Measurements from ENCODE around the gene RBM11.

Gene RBM11

GRCh38 chr21:14267076-14267475 is 51.1 kb downstream of the RBM11 start:
- H3K27ac ChIP-seq = no peak overlapping the region
- no peak overlapping the region for H3K4me3 ChIP-seq

GRCh38 chr21:14270631-14271030 is 54.7 kb downstream of the RBM11 start:
- H3K4me3 ChIP-seq = no peak overlapping the region
- no peak overlapping the region for H3K27ac ChIP-seq

- no peak overlapping the region for H3K27ac ChIP-seq
- no peak overlapping the region for H3K4me3 ChIP-seq
Measured at GRCh38 chr21:14271053-14271452, 55.1 kb downstream of the RBM11 start.

GRCh38 chr21:14271641-14272040 is 55.7 kb downstream of the RBM11 start:
- no peak overlapping the region for H3K27ac ChIP-seq

GRCh38 chr21:14273736-14274538 is 58.0 kb downstream of the RBM11 start:
- no peak overlapping the region for H3K27ac ChIP-seq

More at GRCh38 chr21:14271641-14272040, 55.7 kb downstream of the RBM11 start:
- no peak overlapping the region for H3K4me3 ChIP-seq

GRCh38 chr21:14275702-14276205 is 59.8 kb downstream of the RBM11 start:
- Histone ChIP-seq H3K27ac (no peak overlapping the region), H3K4me3 (no peak overlapping the region)

More at GRCh38 chr21:14273736-14274538, 58.0 kb downstream of the RBM11 start:
- no peak overlapping the region for H3K4me3 ChIP-seq

Measured in skin epidermis (tissue), 12 donors.